ENCODE results near the gene CHKA. TPM values are rescaled to one million over a fixed set of nuclear protein-coding genes. Genes with fewer than 3 reads are reported as not detected.

Gene CHKA
- total and polyA plus RNA-seq, 2 of the 4 experiments (the other 2 are of a cell fraction): 4.5 to 8.4 TPM

GRCh38 chr11:68146704-68147474 is 25.7 kb upstream of the CHKA start:
- H2BK5ac ChIP-seq (ENCODE audit: low read depth, low read length, poor library complexity, severe bottlenecking): no peak overlapping the region
- TF ChIP-seq MXI1 (IDR thresholded peaks at IDR 0.05; ENCODE audit: borderline replicate concordance, low read depth, low read length): peak; percentile 77; the same call in 1 of the 2 replicates
- TF ChIP-seq MAZ (IDR thresholded peaks at IDR 0.05; ENCODE audit: borderline replicate concordance, low read depth, low read length): no peak
- H4K20me1 ChIP-seq (ENCODE audit: insufficient read depth, low read length): no peaks in the 10 kb centered on the region
- ATAC-seq (ENCODE audit: low read depth) (peak; percentile 79), DNase-seq (peak; percentile 50)
- H3K9ac ChIP-seq (ENCODE audit: low read depth, low read length): no peak overlapping the region
- no peak overlapping the region for H2AK5ac ChIP-seq (ENCODE audit: low read depth, low read length)
- H3K9me1 ChIP-seq (ENCODE audit: insufficient read depth, low read length): peaks cover 3% of the 10 kb centered on the region; the same call in 1 of the 2 replicates
- dilution Hi-C loops (cut with HindIII; ENCODE audit: low sequenced_read_pairs, unreplicated experiment) (no loop called here), in situ Hi-C loops (cut with MboI; ENCODE audit: low sequenced_read_pairs) (no loop called here), intact Hi-C loops (cut with micrococcal nuclease) (no loop called here)
- H3K9me3 ChIP-seq (ENCODE audit: control insufficient read depth, insufficient read depth, low read length): no peaks in the 10 kb centered on the region
- no TSS peak for BruUV-seq (replicated peaks)
- H3K4me2 ChIP-seq (ENCODE audit: low read depth, low read length): no peak overlapping the region; the same call in 1 of the 2 replicates
- ChIA-PET POLR2A (ENCODE audit: unreplicated experiment) (no interaction called here), CTCF (no interaction called here)
- no peak overlapping the region for H4K91ac ChIP-seq (ENCODE audit: insufficient read depth, low read depth, low read length)
- H3K4me3 ChIP-seq (ENCODE audit: insufficient read depth, low read depth, low read length): no peak overlapping the region
- no peaks in the 10 kb centered on the region; the same call in 1 of the 2 replicates for H3K27me3 ChIP-seq (ENCODE audit: control insufficient read depth, insufficient read depth, low read length)
- no peak overlapping the region for H2BK20ac ChIP-seq (ENCODE audit: low read depth, low read length)
- no peak overlapping the region for H2BK15ac ChIP-seq (ENCODE audit: low read depth, low read length)
- peak overlapping the region; percentile 66 for H2AK9ac ChIP-seq (replicated peaks; ENCODE audit: low read depth, low read length, poor library complexity)
- H4K5ac ChIP-seq (ENCODE audit: low read depth, low read length): no peak overlapping the region
- peaks cover 4% of the 10 kb centered on the region; the same call in 1 of the 2 replicates for H3K4me1 ChIP-seq (ENCODE audit: control insufficient read depth, insufficient read depth, low read length)
- H3K14ac ChIP-seq (replicated peaks; ENCODE audit: low read depth, low read length): no peak overlapping the region
- 4% methylated on average over 3 of the region's 13 CpGs; no CpG with 5 or more reads in 1 of the 2 experiments for WGBS, 2 experiments (ENCODE audit: extremely low coverage in 2 of 2, insufficient read length in 1 of 2)
- H3K4ac ChIP-seq (ENCODE audit: low read depth, low read length): no peak overlapping the region; the same call in 1 of the 2 replicates
- peak overlapping the region; percentile 78 for H2AFZ ChIP-seq (replicated peaks; ENCODE audit: low read length, poor library complexity)
- no peak overlapping the region for H3K56ac ChIP-seq (ENCODE audit: extremely low read depth, insufficient read depth, low read length)
- no peak overlapping the region for H3K23ac ChIP-seq (ENCODE audit: low read depth, low read length)
- no peak overlapping the region for H3K18ac ChIP-seq (ENCODE audit: low read depth, low read length)
- H3K36me3 ChIP-seq (ENCODE audit: control insufficient read depth, insufficient read depth, low read length): no peaks in the 10 kb centered on the region
- H2BK120ac ChIP-seq (ENCODE audit: low read depth, low read length): no peak overlapping the region
- no peaks in the 10 kb centered on the region for H3K79me1 ChIP-seq (ENCODE audit: low read depth in 1 of 2, low read length in 2 of 2)
- H3K27ac ChIP-seq (ENCODE audit: insufficient read depth, low read length): no peak overlapping the region
- H4K8ac ChIP-seq (ENCODE audit: low read depth in 2 of 2, low read length in 2 of 2): no peak overlapping the region

All from IMR-90 (cell line).